Gastroesophageal sphincter (tissue), 3 donors: ENCODE data around the gene LDLRAD3.

Experiments used
- POLR2A ChIP-seq, 2 donors: fragments of 450-650 bp; IDR thresholded peaks; one replicate each; pipeline ENCODE4 v1.6.1; 2017; ENCODE audit warnings: antibody characterized with exemption in 2 of 2, mild to moderate bottlenecking in 2 of 2, moderate library complexity in 1 of 2
- TF ChIP-seq, protein P1 (sequence below), 4 experiments: fragments of 200-600 bp in 2 of 4; fragments of 450-650 bp in 2 of 4; sonication (generic) in 1 of 4; IDR thresholded peaks; one replicate each; pipeline ENCODE4 v1.5.1; 2017 to 2019; ENCODE audit warnings: antibody characterized with exemption in 4 of 4, mild to moderate bottlenecking in 2 of 4, moderate library complexity in 2 of 4

DNA sequence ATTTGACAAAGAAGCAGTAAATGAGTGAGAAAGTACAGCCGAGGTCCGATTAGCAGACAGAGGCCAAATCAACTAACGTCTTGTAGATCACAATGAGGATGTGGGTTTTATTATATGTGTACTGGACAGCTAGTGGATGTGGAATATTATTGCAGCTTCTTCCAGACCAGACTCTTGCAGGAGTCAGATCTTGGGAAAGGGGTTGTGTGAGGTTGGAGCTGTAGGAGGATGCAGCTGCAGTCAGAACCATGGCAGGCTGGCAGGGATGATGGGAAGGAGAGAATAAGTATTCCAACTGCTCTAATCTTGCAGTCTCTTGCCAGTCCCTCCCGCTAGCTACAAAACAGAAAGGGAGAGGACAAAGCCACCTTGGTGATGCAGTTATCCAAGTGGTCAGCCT lies 46.8 kb upstream of the LDLRAD3 start:
- TF ChIP-seq POLR2A (IDR thresholded peaks at IDR 0.05): no peak
- TF ChIP-seq, protein P1, sequence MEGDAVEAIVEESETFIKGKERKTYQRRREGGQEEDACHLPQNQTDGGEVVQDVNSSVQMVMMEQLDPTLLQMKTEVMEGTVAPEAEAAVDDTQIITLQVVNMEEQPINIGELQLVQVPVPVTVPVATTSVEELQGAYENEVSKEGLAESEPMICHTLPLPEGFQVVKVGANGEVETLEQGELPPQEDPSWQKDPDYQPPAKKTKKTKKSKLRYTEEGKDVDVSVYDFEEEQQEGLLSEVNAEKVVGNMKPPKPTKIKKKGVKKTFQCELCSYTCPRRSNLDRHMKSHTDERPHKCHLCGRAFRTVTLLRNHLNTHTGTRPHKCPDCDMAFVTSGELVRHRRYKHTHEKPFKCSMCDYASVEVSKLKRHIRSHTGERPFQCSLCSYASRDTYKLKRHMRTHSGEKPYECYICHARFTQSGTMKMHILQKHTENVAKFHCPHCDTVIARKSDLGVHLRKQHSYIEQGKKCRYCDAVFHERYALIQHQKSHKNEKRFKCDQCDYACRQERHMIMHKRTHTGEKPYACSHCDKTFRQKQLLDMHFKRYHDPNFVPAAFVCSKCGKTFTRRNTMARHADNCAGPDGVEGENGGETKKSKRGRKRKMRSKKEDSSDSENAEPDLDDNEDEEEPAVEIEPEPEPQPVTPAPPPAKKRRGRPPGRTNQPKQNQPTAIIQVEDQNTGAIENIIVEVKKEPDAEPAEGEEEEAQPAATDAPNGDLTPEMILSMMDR (IDR thresholded peaks at IDR 0.05): no peak
